ENCODE data around the gene MAGI2. TPM values are rescaled to one million over a fixed set of nuclear protein-coding genes. Genes with fewer than 3 reads are reported as not detected.

Gene MAGI2
- total RNA-seq, 1 experiment from 2014 or later, result 0.56 TPM

DNA sequence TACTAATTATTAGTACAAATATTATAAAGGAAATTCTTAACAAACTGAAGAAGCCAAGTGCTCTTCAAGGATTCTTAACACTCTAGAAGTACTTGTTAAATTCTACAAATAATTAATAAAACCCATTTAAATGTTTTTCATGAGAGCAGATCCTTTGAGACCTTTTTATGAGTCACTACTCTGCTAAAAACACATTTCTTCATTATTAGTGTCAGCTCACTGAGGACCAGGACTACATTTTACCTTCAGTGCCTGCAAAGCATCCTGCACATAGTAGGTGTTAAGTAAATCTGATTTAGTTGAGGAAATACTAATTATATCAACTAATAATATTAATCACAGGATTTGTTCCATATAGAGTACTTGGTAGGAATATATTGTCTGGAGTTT lies 1381.3 kb downstream of the MAGI2 start:
- DNase-seq, result no peak
- Histone ChIP-seq H3K4me3 (no peak overlapping the region), H3K27me3 (no peaks in the 10 kb centered on the region), H3K36me3 (no peaks in the 10 kb centered on the region), H3K9me3 (no peaks in the 10 kb centered on the region)

GRCh38 chr7:78071491-78072200 lies 1381.8 kb downstream of the MAGI2 start:
- Histone ChIP-seq H3K27me3 (no peaks in the 10 kb centered on the region), H3K36me3 (no peaks in the 10 kb centered on the region), H3K4me3 (no peak overlapping the region), H3K9me3 (no peaks in the 10 kb centered on the region)
- no peak for DNase-seq

DNA sequence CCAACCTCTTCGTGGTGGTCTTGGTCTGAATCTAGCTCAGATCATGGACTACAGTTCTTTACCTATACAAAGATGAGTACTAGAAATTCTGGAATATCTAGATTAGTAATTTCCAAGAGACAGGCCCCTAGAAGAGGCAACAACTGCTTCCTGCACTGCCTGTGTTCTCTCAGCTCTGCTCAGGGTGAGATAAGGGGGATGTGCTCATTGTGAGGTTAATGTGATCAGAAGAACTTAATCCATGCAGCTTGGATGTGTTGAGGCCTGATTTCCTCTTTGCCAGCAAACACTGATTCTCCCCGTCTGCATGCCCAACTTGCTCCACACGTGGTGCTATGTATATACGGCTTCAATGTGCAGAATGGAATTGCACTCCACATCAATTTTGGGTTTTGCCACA lies 1386.9 kb downstream of the MAGI2 start:
- H3K9me3 ChIP-seq, result no peaks in the 10 kb centered on the region
- no peaks in the 10 kb centered on the region for H3K36me3 ChIP-seq
- no peaks in the 10 kb centered on the region for H3K27me3 ChIP-seq
- DNase-seq, result no peak
- no peak overlapping the region for H3K4me3 ChIP-seq

- no peak for DNase-seq
- Histone ChIP-seq H3K27me3 (no peaks in the 10 kb centered on the region), H3K4me3 (no peak overlapping the region), H3K9me3 (no peaks in the 10 kb centered on the region), H3K36me3 (no peaks in the 10 kb centered on the region)
Measured at GRCh38 chr7:78063758-78064157, 1389.7 kb downstream of the MAGI2 start.

DNA sequence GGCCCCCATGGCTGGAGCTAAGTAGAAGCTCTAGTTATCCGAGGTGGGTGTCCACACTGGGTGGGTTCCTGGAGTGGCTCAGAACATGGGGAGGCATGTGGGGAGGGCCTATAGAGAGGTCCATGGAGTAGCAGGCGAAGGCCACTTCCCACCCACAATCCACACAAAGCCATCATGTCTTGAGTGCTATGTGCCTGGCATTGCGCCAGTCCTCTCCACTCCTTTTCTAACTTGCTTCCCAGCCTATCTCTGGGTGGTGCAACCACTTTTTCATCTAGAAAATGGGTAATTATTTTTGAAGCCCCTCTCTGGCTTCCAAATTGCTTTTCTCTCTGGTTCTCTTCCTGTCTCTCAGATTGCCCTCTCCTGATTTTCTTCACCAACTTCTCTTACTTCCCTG lies 1391.3 kb downstream of the MAGI2 start:
- H3K36me3 ChIP-seq, result no peaks in the 10 kb centered on the region
- H3K9me3 ChIP-seq, result no peaks in the 10 kb centered on the region
- H3K27me3 ChIP-seq, result no peaks in the 10 kb centered on the region
- H3K4me3 ChIP-seq, result no peak overlapping the region
- no peak for DNase-seq

GRCh38 chr7:78057571-78057970 lies 1395.9 kb downstream of the MAGI2 start:
- Histone ChIP-seq H3K4me3 (no peak overlapping the region), H3K9me3 (no peaks in the 10 kb centered on the region), H3K36me3 (no peaks in the 10 kb centered on the region), H3K27me3 (no peaks in the 10 kb centered on the region)
- DNase-seq, result no peak

- DNase-seq, result no peak
- Histone ChIP-seq H3K27me3 (no peaks in the 10 kb centered on the region), H3K36me3 (no peaks in the 10 kb centered on the region), H3K9me3 (no peaks in the 10 kb centered on the region), H3K4me3 (no peak overlapping the region)
Measured at GRCh38 chr7:78055599-78055998, 1397.9 kb downstream of the MAGI2 start.

- no peaks in the 10 kb centered on the region for H3K9me3 ChIP-seq
- H3K27me3 ChIP-seq, result no peaks in the 10 kb centered on the region
- DNase-seq, result no peak
- H3K4me3 ChIP-seq, result no peak overlapping the region
- no peaks in the 10 kb centered on the region for H3K36me3 ChIP-seq
Measured at GRCh38 chr7:78055001-78055573, 1398.4 kb downstream of the MAGI2 start.

- DNase-seq, result no peak
- Histone ChIP-seq H3K4me3 (no peak overlapping the region), H3K27me3 (no peaks in the 10 kb centered on the region), H3K36me3 (no peaks in the 10 kb centered on the region), H3K9me3 (no peaks in the 10 kb centered on the region)
Measured at GRCh38 chr7:78052112-78052511, 1401.4 kb downstream of the MAGI2 start.

GRCh38 chr7:78047800-78048199 lies 1405.7 kb downstream of the MAGI2 start:
- Histone ChIP-seq H3K36me3 (no peaks in the 10 kb centered on the region), H3K4me3 (no peak overlapping the region), H3K9me3 (no peaks in the 10 kb centered on the region), H3K27me3 (no peaks in the 10 kb centered on the region)
- no peak for DNase-seq

- Histone ChIP-seq H3K27me3 (no peaks in the 10 kb centered on the region), H3K9me3 (no peaks in the 10 kb centered on the region), H3K36me3 (no peaks in the 10 kb centered on the region), H3K4me3 (no peak overlapping the region)
- no peak for DNase-seq
Measured at GRCh38 chr7:78043159-78043558, 1410.3 kb downstream of the MAGI2 start.

DNA sequence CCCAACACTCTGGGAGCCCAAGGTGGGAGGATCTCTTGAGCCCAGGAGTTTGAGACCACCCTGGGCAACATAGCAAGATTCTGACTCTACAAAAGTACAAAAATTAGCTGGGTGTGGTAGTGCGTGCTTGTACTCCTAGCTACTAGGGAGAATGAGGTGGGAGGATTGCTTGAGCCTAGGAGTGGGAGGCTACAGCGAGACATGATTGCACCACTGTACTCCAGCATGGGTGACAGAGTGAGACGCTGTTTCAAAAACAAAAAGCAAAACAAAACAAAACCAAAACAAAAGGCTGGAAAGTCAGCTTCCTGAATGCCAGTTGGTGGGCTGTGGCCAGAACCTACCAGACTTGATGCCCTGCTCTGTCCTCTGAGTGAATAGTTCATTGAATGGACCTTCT lies 1412.0 kb downstream of the MAGI2 start:
- DNase-seq, result no peak
- H3K36me3 ChIP-seq, result no peaks in the 10 kb centered on the region
- H3K9me3 ChIP-seq, result no peaks in the 10 kb centered on the region
- H3K4me3 ChIP-seq, result no peak overlapping the region
- H3K27me3 ChIP-seq, result no peaks in the 10 kb centered on the region

DNA sequence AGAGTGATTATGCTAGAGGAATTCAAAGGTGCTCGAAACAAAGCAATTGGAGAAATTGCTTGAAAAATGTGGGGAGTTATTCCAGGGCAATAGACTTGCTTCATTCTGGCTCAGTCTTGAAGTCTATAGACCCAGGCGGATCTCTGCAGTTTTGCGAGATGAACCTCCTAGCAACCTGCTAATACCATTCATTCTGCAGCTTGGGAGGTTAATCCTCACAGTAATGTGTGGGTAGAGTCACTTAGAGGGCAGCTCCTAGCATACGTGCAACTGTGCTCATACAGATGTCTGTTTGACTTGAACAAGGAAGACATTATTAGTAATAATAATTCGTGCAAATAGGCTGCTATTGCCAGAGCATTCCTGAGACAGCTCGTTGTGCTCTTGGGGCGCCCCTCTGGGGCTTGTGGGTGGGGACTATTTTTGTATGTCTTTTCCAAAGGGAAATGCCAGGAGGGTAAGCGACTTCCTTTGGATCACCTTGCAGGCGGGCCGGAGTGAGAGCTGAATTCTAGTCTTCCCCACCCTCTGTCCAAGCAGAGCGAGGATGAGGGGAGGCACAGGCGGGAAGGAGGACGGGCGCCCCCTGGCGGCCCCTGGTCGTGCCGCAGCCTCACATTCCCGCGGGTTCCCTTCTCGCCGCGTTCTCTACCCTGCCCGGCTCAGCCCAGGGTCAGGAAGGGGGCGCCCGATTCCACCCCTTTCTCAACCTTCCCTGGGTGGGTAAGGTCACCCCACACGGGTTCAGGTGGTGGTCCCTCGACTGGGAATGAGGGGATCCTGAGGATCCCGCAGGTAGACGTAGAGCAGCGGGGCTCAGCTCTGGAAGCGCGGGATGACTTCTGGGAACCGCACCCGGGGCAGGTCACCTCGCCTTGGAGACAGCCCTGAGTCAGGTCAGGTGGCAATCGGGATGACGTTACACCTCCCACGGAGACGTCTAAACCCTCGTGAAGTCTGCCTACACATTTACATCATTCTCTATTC lies 1413.4 kb downstream of the MAGI2 start:
- DNase-seq, result no peak
- Histone ChIP-seq H3K4me3 (no peak overlapping the region), H3K36me3 (no peaks in the 10 kb centered on the region), H3K9me3 (no peaks in the 10 kb centered on the region), H3K27me3 (no peaks in the 10 kb centered on the region)

DNA sequence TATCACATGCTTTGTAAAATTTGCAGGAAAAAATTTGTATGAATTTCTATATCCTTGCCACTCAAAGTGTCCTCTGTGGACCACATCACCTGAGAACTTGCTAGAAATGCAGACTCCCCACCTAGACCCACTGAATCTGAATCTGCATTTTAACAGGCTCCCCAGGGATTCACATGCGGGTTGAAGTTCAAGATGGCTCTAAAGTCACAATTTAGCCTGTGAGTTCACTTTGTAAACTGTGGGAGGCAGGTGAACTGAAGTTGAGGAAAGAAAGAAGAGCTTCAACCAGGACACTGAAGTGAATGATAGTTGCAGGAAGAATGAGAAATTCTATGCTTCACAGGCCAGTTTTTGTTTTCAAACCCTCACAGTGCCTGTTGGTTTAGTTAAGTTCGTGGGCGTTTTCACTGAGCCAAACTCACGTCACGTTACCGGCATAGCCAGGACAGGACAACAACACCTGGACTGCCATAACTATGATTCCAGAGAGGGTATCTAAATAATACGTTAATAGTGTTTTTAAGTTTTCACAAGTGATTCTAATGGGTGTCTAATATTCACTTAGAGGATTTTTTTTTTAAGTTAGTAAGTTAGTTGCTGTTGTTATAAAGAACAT lies 1414.9 kb downstream of the MAGI2 start:
- Histone ChIP-seq H3K9me3 (no peaks in the 10 kb centered on the region), H3K36me3 (no peaks in the 10 kb centered on the region), H3K27me3 (no peaks in the 10 kb centered on the region), H3K4me3 (no peak overlapping the region)
- DNase-seq, result no peak

DNA sequence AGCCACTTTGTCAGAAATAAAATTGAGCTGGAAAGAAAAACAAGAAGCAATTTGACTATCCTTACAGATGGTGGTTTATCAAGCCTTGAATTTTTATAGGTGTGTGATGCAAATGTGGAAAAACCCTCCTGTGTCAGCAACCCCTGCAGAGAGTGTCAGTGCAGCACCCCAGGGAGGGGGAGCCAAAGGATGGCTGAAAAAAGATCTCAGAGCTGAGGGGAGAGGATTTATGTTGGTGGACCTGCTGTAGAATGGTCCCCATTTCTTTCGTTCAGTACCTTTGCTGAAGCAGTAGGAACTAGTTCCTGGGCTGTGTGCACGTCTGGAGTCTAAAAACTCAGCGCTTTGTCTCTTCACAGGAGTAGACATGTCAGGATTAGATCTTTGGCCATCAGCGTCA lies 1415.9 kb downstream of the MAGI2 start:
- Histone ChIP-seq H3K9me3 (no peaks in the 10 kb centered on the region), H3K36me3 (no peaks in the 10 kb centered on the region), H3K27me3 (no peaks in the 10 kb centered on the region), H3K4me3 (no peak overlapping the region)
- DNase-seq, result no peak

- Histone ChIP-seq H3K4me3 (no peak overlapping the region), H3K9me3 (no peaks in the 10 kb centered on the region), H3K36me3 (no peaks in the 10 kb centered on the region), H3K27me3 (no peaks in the 10 kb centered on the region)
- no peak for DNase-seq
Measured at GRCh38 chr7:78033410-78033809, 1420.1 kb downstream of the MAGI2 start.

GRCh38 chr7:78026492-78026891 lies 1427.0 kb downstream of the MAGI2 start:
- H3K27me3 ChIP-seq, result no peaks in the 10 kb centered on the region
- H3K4me3 ChIP-seq, result no peak overlapping the region
- H3K36me3 ChIP-seq, result no peaks in the 10 kb centered on the region
- DNase-seq, result no peak
- no peaks in the 10 kb centered on the region for H3K9me3 ChIP-seq
